GM23338 (cell line): Measurements from ENCODE around the gene LYZL1.

Experiments
- CREB1 ChIP-seq: fragments of 250-450 bp; sonication (Bioruptor Pico); IDR thresholded peaks from 2 replicates; pipeline ENCODE4 v1.5.0; 2020; ENCODE audit warnings: low read depth, mild to moderate bottlenecking, moderate library complexity
- CTCF ChIP-seq, 2 experiments: fragments of 200-600 bp in 1 of 2; sonication (generic) in 1 of 2; conservative IDR thresholded peaks; 2 replicates each; pipeline versions ENCODE4 v1.5.1 to v1.6.1; 2016 to 2017; ENCODE audit warnings: antibody characterized with exemption in 2 of 2, low read depth in 2 of 2, mild to moderate bottlenecking in 2 of 2, moderate library complexity in 1 of 2
- EZH2 ChIP-seq: fragments of 200-600 bp; sonication (generic); IDR thresholded peaks from one replicate; pipeline ENCODE4 v1.8.0; 2017; ENCODE audit warnings: antibody characterized with exemption, mild to moderate bottlenecking, low read depth; ENCODE audit not compliant: unreplicated experiment
- EZH2phosphoT487 ChIP-seq: fragments of 200-600 bp; sonication (generic); IDR thresholded peaks from one replicate; pipeline ENCODE4 v1.8.1; 2018; ENCODE audit warnings: antibody characterized with exemption; ENCODE audit not compliant: unreplicated experiment
- JUNB ChIP-seq: IDR thresholded peaks from one replicate; pipeline ENCODE4 v1.6.1; 2016; ENCODE audit warnings: antibody characterized with exemption; ENCODE audit not compliant: unreplicated experiment
- NANOG ChIP-seq: IDR thresholded peaks from 2 replicates; pipeline ENCODE4 v1.6.1; 2016; ENCODE audit warnings: antibody characterized with exemption, borderline replicate concordance
- POLR2AphosphoS5 ChIP-seq: IDR thresholded peaks from 2 replicates; pipeline ENCODE4 v1.6.1; 2016; ENCODE audit warnings: antibody characterized with exemption, low read depth
- REST ChIP-seq: IDR thresholded peaks from one replicate; pipeline ENCODE4 v1.6.1; 2018; ENCODE audit warnings: antibody characterized with exemption; ENCODE audit not compliant: unreplicated experiment
- STAT1 ChIP-seq: IDR thresholded peaks from one replicate; pipeline ENCODE4 v1.6.1; 2016; ENCODE audit warnings: antibody characterized with exemption; ENCODE audit not compliant: unreplicated experiment
- ZNF114 ChIP-seq: fragments of 250-450 bp; sonication (Bioruptor Pico); IDR thresholded peaks from 2 replicates; pipeline ENCODE4 v1.5.0; 2020; ENCODE audit warnings: mild to moderate bottlenecking, moderate library complexity
- ZNF331 ChIP-seq: fragments of 250-450 bp; sonication (Bioruptor Pico); IDR thresholded peaks from 2 replicates; pipeline ENCODE4 v1.5.0; 2020; ENCODE audit warnings: low read depth, mild to moderate bottlenecking, moderate library complexity
- ZNF462 ChIP-seq: fragments of 250-450 bp; sonication (Bioruptor Pico); IDR thresholded peaks from 2 replicates; pipeline ENCODE4 v1.5.0; 2020; ENCODE audit warnings: mild to moderate bottlenecking, moderate library complexity
- TF ChIP-seq, protein P1 (sequence below): IDR thresholded peaks from 2 replicates; pipeline ENCODE4 v1.6.1; 2016; ENCODE audit warnings: antibody characterized with exemption

DNA sequence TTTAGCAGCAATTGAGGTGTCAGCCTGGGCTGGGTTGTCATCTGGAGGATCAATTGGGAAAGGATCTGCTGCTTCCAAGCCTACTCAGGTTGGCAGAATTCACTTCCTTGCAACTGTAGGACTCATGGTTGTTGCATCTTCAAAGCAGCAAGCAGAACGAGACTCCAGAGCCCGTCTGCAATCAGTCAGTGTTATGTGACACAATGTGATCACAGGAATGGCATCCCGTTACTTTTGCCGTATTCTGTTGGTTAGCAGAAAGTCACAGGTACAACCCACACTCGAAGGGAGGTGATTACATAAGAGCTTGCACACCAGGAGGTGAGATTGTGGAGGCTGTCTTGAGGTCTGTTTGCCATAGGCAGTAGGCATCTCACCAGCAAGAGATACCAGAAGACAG, 15.4 kb upstream of the LYZL1 start:
- no peak for TF ChIP-seq CTCF (conservative IDR thresholded peaks at IDR 0.05; ENCODE audit: low read depth in 2 of 2)
- no peak for TF ChIP-seq CREB1 (CRISPR knock-in tag)
- no peak for TF ChIP-seq POLR2AphosphoS5
- no peak for TF ChIP-seq EZH2
- TF ChIP-seq JUNB = no peak
- no peak for TF ChIP-seq ZNF331 (CRISPR knock-in tag)
- no peak for TF ChIP-seq REST
- TF ChIP-seq EZH2phosphoT487 = no peak
- TF ChIP-seq ZNF114 = no peak
- no peak for TF ChIP-seq STAT1
- TF ChIP-seq ZNF462 (CRISPR knock-in tag) = no peak
- TF ChIP-seq, protein P1, sequence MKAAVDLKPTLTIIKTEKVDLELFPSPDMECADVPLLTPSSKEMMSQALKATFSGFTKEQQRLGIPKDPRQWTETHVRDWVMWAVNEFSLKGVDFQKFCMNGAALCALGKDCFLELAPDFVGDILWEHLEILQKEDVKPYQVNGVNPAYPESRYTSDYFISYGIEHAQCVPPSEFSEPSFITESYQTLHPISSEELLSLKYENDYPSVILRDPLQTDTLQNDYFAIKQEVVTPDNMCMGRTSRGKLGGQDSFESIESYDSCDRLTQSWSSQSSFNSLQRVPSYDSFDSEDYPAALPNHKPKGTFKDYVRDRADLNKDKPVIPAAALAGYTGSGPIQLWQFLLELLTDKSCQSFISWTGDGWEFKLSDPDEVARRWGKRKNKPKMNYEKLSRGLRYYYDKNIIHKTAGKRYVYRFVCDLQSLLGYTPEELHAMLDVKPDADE = no peak
- TF ChIP-seq NANOG = no peak
